Fibroblast of the aortic adventitia (primary cell): Measurements from ENCODE around the gene USP24. TPM values are rescaled to one million over a fixed set of nuclear protein-coding genes. Genes with fewer than 3 reads are reported as not detected.

Source experiments
- DNase-seq: peaks from one replicate; pipeline ENCODE4 v3.0.0-alpha.2; 2010; ENCODE audit warnings: low read depth
- H3K4me3 ChIP-seq: 2 replicates; pipeline ENCODE4 v1.5.1; 2011; ENCODE audit warnings: low read depth, mild to moderate bottlenecking, control low read depth, low read length, moderate library complexity
- CTCF ChIP-seq: IDR thresholded peaks from 2 replicates; pipeline ENCODE4 v1.5.1; 2011; ENCODE audit warnings: mild to moderate bottlenecking, low read length, control low read depth, inconsistent platforms; ENCODE audit not compliant: insufficient read depth
- total RNA-seq: library from RNA; depleted of rRNA; stranded (reverse); fragments of >200 nt; gene quantifications from 2 replicates; pipeline ENCODE4 v1.2.3, GENCODE V29; 2012; ENCODE audit warnings: low replicate concordance

Gene USP24
- total RNA-seq, 1 donor, result 44.8 TPM

DNA sequence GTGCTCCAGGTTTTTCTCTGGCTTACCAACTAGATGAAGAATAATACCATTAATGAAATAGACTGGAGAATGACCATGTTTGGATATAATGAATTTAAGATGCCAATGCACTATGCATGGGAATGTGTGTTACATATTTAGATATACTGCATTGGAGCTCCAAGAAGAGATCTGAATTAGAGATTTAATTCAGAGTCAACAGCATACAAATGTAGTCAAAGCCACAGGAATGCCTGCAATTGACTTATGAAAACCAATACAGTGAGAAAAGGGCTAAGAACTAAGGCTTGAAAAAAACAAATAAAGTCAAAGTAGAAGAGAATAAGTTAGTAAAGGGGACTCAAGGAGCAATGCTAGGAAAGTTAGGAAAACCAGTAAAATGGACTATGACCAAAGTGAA is 59.1 kb downstream of the USP24 start:
- no peak for DNase-seq
- no peak overlapping the region for H3K4me3 ChIP-seq
- no peak for TF ChIP-seq CTCF

- no peak for TF ChIP-seq CTCF
- DNase-seq, result no peak
- H3K4me3 ChIP-seq, result no peak overlapping the region
These were observed 59.6 kb downstream of the USP24 start for GRCh38 chr1:55155522-55155921.

DNA sequence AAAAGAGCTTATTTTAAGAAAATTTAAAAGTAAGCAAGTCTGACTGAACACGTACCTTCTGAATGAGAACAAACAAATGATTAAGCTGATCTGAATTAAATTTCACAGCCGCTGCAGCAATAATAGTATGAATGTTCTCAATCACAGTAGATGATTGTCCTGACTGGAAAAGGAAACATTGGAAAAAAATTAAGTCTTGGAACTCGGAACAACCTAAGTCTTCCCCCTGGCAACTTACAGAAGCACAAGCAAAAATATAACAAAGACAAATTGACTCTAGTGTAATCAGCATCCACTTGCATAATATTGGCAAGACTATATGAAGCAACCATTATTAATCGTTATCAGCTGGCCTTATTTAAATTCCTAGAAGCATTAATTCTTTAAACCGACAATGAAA is 60.5 kb downstream of the USP24 start:
- DNase-seq, result no peak
- no peak for TF ChIP-seq CTCF
- H3K4me3 ChIP-seq, result no peak overlapping the region

DNA sequence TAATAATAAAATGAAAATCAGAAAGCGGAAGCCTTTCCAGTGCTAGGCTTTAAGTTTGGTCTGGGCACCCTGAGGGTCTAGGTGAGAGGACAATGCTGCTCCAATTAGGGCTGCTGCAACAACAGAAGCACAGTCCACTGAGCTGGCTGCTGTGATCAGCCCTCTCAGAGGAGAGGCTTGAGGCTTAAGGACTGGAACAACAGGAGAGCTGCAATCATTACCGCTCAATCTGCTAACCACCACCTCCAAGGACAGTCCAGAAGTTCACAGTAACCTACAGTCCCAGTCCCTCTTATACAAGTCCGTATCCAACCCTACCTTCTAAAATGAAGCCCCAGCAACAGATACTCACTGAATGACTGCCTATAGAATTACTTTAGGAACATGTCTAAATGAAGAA is 62.1 kb downstream of the USP24 start:
- no peak for TF ChIP-seq CTCF

GRCh38 chr1:55150880-55151588 is 64.1 kb downstream of the USP24 start:
- no peak for TF ChIP-seq CTCF
- H3K4me3 ChIP-seq, result no peak overlapping the region
- no peak for DNase-seq

More for the DNA sequence above, 62.1 kb downstream of the USP24 start:
- DNase-seq, result no peak
- H3K4me3 ChIP-seq, result no peak overlapping the region

DNA sequence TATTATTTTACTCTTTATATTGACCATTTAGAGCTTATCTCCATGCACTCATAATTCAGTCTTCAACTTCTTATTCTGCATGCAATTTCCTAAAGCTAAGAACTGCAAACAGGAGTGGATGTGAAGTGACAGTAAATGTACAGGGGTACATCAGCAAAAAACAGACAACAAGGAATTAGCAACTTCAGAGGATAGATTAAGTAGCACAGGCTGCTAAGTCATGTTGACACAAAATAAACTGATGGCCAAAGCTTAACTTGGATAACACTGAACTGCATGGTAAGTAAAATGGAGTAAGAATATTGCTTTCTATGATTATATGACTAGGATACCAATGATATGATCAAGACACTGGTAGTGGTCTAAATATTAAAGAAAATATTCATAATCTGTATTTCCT is 66.5 kb downstream of the USP24 start:
- DNase-seq, result no peak
- no peak for TF ChIP-seq CTCF
- no peak overlapping the region for H3K4me3 ChIP-seq

DNA sequence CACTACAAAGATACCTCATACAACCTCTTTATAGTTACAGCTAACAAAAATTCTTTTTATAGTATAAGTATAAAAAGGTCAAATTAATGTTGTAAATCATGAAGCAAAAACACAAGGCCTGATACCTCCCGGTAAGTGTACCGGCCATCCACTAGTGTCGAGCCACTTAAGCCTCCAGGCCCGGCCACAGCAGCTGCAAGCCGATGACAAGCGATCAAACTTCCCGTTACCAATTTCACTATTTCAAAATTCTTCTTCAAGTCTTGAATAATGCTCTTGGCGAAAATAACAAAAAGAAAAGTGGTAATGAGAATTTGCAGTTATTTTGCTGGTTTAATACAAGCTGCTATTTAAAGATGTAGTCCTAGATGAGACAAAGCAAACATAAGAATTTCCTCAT is 67.6 kb downstream of the USP24 start:
- no peak overlapping the region for H3K4me3 ChIP-seq
- TF ChIP-seq CTCF, result no peak
- no peak for DNase-seq
